ENCODE measurements around the gene PPP1R3C.

PPP1R3C gene

DNA sequence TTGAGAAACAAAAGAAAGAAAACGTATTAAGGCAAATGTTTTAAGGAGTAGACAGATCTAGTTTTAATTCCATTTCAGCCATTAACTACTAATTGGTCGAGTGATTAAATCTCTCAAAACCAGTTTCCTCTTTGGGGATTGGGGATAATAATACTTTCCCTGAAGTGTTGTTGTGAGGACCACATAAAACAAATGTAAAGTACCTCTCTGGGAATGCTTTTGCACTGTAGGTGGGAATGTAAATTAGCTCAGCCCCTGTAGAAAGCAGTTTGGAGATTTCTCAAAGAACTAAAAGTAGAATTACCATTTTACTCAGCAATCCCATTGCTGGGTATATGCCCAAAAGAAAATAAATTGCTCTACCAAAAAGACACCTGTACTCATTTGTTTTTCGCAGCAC, 36.0 kb upstream of the PPP1R3C start:
- TF ChIP-seq, protein P1, sequence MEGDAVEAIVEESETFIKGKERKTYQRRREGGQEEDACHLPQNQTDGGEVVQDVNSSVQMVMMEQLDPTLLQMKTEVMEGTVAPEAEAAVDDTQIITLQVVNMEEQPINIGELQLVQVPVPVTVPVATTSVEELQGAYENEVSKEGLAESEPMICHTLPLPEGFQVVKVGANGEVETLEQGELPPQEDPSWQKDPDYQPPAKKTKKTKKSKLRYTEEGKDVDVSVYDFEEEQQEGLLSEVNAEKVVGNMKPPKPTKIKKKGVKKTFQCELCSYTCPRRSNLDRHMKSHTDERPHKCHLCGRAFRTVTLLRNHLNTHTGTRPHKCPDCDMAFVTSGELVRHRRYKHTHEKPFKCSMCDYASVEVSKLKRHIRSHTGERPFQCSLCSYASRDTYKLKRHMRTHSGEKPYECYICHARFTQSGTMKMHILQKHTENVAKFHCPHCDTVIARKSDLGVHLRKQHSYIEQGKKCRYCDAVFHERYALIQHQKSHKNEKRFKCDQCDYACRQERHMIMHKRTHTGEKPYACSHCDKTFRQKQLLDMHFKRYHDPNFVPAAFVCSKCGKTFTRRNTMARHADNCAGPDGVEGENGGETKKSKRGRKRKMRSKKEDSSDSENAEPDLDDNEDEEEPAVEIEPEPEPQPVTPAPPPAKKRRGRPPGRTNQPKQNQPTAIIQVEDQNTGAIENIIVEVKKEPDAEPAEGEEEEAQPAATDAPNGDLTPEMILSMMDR (IDR thresholded peaks at IDR 0.05): no peak
- no peak for TF ChIP-seq ZFX (IDR thresholded peaks at IDR 0.05; ENCODE audit: borderline replicate concordance)
- H3K27ac ChIP-seq: no peak overlapping the region

DNA sequence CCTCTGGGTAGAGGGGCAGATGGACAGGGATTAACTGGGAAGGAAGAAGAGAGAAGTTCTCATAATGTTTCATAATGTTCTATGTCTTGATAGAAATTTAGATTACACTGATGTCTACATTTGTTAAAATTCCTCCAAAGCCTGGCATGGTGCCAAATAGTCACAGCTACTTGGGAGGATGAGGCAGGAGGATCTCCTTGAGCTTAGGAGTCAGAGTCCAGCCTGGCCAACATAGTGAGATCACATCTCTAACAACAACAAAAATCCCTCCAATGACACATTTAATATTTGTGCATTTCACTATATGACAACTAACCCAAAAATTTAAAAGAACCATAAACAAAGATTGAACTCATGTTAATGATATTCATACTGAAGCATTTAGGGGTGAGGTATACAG, 33.0 kb upstream of the PPP1R3C start:
- TF ChIP-seq, protein P1 (IDR thresholded peaks at IDR 0.05): no peak
- TF ChIP-seq ZFX (IDR thresholded peaks at IDR 0.05; ENCODE audit: borderline replicate concordance): no peak
- H3K27ac ChIP-seq: no peak overlapping the region

DNA sequence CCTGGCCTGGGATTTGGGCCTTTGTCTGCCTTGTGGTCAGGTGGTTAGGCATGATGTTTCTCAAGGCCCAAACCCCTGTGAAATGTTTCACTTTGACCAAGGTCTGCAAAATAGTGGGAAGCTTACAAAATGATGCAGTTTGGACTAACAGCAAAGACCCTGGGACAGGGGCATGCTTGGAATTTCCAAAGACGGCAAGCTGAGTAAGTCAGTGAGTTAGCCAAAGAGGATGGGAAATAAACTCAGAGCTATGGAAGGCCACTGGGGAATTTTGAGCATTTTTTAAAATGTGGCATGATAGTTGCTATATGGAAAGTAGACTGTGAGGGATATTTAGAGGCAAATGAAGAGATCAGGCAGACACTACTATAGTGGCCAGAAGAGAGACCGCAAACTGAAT, 31.6 kb upstream of the PPP1R3C start:
- H3K27ac ChIP-seq: no peak overlapping the region
- TF ChIP-seq ZFX (IDR thresholded peaks at IDR 0.05; ENCODE audit: borderline replicate concordance): no peak
- TF ChIP-seq, protein P1 (IDR thresholded peaks at IDR 0.05): no peak

DNA sequence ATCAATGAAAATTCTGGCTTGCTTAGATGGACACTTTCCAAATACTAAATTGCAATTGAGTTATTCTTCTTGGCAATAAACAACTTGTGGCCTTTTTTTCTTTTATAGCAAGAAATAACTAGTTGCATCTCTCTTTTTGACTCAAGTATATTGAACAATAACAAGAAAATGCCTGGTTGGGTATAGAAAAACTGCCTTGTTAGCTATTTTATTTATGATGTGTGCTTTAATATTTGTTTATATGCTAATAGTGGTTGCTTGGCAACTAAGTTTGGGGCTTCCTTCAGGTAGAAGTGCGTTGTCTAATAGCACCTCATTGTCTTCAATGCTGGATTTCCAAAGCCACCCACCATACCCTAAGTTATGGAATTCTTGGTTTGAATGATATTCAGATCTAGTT, 30.1 kb upstream of the PPP1R3C start:
- TF ChIP-seq, protein P1 (IDR thresholded peaks at IDR 0.05): no peak
- no peak for TF ChIP-seq ZFX (IDR thresholded peaks at IDR 0.05; ENCODE audit: borderline replicate concordance)
- H3K27ac ChIP-seq: no peak overlapping the region

DNA sequence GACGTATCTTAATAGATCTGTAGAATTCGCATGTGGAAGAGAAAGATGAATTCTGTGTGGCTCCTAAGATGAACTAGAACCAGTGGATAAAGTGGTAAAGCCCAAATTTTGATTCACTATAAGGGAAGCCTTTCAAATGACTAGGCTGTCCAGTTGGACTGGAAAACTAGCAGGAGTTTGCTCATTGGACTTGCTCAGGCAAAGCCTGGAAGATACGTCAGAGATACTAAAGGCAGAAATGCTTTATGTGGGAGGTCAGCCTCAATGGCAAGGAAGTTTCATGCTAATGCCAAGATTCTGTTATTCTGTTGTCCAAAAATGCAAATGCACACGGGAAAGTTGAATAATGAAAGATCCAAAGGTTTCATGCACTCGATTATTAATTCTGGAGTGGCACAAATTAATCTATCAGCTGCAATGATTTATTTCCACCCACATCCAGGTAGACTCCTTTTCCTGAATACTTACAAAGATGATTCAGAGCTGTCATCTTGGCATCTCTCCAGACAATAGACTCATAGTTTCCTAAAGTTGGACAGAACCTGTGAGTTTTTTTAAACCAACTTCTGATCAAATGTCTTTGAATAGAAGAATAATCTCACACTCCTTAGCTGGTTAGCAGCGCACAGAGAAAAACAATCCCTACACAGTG, 20.5 kb upstream of the PPP1R3C start:
- H3K27ac ChIP-seq: no peak overlapping the region
- TF ChIP-seq, protein P1 (IDR thresholded peaks at IDR 0.05): no peak
- no peak for TF ChIP-seq ZFX (IDR thresholded peaks at IDR 0.05; ENCODE audit: borderline replicate concordance)

DNA sequence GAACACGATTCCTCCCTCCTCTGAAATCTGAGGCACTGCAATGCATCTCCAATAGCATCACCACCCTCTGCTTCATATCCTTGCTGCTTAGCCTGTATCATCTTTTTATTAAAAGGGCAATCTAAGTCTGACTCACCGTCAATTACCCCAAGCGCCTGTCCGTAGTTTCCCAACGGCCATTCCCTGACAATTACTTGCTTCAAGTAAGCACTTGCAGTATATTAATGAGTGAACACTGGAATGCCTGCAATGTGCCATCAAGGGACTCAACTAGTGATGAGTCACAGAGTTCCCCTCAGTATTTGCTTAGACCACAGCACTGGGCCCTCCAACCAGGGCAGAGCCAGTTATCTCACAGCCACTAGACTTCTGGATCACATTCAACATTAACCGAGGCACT, 19.5 kb upstream of the PPP1R3C start:
- no peak for TF ChIP-seq ZFX (IDR thresholded peaks at IDR 0.05; ENCODE audit: borderline replicate concordance)
- TF ChIP-seq, protein P1 (IDR thresholded peaks at IDR 0.05): no peak
- H3K27ac ChIP-seq: no peak overlapping the region

DNA sequence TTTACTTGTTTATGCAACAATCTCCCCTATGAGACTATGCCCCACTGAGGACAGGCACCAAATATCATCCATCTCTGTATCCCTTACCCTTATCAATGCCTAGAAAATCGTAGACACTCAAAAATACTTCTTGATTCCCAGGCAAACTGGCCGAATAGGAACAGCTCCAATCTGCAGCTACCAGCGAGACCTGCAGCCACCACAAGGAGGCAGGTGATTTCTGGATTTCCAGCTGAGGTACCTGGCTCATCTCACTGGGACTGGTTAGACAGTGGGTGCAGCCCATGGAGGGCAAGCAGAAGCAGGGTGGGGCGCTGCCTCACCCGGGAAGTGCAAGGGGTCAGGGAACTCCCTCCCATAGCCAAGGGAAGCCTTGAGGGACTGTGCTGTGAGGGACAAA, 10.8 kb upstream of the PPP1R3C start:
- H3K27ac ChIP-seq: no peak overlapping the region
- TF ChIP-seq, protein P1 (IDR thresholded peaks at IDR 0.05): peak; percentile 39
- no peak for TF ChIP-seq ZFX (IDR thresholded peaks at IDR 0.05; ENCODE audit: borderline replicate concordance)

Measured in 22Rv1 (cell line).